ENCODE measurements around the gene EMX2.

The EMX2 gene

DNA sequence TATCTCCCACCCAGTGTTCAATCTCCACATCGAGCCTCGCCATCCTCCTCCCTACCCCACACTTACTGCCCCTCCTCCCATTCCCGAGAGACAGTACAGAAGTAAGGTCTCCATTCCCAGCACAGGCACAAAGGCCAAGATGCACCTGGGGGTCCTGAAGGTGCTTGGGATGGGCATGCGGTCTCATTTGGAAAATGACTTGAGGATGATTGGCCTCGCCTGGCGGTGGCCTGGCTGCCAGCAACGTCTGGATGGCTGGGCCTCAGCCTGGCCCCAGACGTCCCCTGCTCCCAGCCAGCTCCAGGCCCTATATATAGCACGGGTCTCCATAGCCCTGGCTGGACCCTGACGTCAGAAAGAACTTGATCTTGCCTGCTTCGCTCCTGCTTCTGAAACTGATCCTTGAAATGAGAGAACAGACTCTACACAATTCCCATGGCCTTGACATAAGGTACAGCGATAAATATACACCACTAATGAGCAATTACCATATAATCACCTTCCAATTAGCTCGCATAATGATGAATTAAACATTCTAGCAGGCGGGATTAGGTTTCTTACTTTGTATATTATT is 11.8 kb downstream of the EMX2 start:
- H3K4me3 ChIP-seq (ENCODE audit: low read depth, low read length), result no peak overlapping the region
- TF ChIP-seq, protein P1, sequence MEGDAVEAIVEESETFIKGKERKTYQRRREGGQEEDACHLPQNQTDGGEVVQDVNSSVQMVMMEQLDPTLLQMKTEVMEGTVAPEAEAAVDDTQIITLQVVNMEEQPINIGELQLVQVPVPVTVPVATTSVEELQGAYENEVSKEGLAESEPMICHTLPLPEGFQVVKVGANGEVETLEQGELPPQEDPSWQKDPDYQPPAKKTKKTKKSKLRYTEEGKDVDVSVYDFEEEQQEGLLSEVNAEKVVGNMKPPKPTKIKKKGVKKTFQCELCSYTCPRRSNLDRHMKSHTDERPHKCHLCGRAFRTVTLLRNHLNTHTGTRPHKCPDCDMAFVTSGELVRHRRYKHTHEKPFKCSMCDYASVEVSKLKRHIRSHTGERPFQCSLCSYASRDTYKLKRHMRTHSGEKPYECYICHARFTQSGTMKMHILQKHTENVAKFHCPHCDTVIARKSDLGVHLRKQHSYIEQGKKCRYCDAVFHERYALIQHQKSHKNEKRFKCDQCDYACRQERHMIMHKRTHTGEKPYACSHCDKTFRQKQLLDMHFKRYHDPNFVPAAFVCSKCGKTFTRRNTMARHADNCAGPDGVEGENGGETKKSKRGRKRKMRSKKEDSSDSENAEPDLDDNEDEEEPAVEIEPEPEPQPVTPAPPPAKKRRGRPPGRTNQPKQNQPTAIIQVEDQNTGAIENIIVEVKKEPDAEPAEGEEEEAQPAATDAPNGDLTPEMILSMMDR (IDR thresholded peaks at IDR 0.05; ENCODE audit: low read depth, low read length), result no peak

DNA sequence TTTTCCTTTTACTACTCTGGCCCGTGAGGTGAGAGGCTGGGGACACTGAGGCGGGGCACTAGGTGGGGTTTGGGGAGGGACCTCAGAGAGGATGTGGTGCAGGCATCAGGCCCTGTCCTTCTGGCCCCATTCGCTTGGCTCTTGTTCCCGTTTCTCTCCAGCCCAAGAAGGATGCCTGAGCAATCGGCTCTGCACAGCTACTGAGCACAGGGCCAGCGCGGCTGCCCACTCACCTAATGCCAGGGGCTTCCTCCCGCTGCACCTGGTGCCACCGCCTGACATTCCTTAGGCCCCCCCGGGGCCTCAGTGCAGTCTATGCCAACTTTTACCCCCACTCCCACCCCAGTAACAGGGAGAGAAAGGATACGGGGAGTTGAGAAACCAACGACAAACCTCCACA is 12.5 kb downstream of the EMX2 start:
- TF ChIP-seq, protein P1 (IDR thresholded peaks at IDR 0.05; ENCODE audit: low read depth, low read length), result no peak
- no peak overlapping the region for H3K4me3 ChIP-seq (ENCODE audit: low read depth, low read length)

DNA sequence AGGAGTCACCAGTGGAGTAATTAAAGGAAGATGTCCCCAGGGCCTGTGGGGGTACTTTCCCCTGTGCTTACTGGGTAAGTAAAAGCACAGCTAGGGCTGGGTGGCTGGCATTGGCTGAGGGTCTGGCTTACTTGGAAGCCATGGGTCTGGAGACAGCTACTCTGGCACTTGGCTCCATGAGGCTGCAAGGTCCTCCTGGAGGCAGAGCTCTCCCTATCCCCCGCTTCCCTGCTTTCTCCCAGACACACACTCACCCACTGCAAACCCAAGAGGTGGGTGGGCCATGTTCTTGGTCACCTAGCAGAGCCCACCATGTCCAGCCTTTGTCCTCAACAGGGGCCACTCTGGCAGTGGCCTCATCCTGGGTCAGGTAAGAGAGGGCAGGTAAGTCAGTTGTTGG is 13.3 kb downstream of the EMX2 start:
- H3K4me3 ChIP-seq (ENCODE audit: low read depth, low read length), result no peak overlapping the region
- TF ChIP-seq, protein P1 (IDR thresholded peaks at IDR 0.05; ENCODE audit: low read depth, low read length), result no peak

DNA sequence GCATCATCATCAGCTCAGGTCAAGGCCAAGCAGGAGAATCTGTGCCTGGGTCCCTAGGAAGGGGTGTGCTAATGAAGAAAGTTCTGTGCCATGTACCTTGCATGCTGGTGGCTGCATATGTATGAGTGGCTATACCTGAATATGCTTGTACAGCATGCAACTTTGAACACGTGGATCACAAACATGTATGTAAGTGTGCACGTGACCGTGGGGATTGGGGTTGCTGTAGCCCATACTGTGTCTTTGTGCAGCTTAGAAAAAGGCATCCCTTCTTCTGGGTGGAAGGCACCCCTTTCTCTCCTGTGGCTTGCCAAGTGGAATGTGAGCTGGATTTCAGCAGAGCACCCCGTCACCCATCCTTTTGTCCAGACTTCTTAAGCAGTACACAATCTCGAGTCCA is 13.8 kb downstream of the EMX2 start:
- TF ChIP-seq, protein P1 (IDR thresholded peaks at IDR 0.05; ENCODE audit: low read depth, low read length), result no peak
- H3K4me3 ChIP-seq (ENCODE audit: low read depth, low read length), result no peak overlapping the region

DNA sequence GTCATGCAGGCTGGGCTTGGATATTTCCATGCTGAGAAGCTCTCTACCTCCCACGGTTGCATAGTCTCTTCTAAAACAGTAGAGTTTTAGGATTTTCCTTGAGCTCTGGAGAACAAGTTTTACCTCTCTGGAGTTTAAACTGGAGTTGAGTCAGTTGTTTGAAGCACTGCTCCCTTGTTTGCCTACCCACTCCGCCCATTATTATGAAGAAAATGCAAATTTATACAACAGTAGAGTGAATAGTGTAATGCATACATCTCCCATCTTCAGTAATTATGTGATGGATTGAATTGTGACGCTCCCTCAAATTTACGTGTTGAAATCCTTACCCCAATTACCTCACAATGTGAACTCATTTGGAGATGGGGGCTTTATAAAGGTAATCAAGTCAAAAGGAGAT is 17.2 kb downstream of the EMX2 start:
- H3K4me3 ChIP-seq (ENCODE audit: low read depth, low read length), result no peak overlapping the region
- TF ChIP-seq, protein P1 (IDR thresholded peaks at IDR 0.05; ENCODE audit: low read depth, low read length), result no peak

DNA sequence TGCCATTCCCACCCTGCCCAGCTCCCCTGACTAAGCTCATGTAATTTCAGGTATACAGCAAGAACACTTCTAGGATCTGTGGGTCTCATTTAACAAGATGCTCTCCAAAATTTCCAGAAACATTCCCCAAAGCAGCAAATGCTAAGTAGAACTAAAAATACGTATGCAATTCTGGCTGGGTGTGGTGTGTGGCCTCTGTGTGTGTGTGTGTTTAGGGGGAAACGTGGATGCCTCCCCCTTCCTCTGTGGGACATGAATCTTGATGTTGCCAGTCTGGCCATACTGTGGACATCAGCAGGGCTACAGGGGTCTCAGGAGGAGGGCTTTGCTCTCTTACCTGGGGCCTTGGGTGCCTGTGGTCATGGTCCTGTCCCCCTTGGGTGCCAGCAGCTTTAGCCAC is 18.4 kb downstream of the EMX2 start:
- no peak overlapping the region for H3K4me3 ChIP-seq (ENCODE audit: low read depth, low read length)
- TF ChIP-seq, protein P1 (IDR thresholded peaks at IDR 0.05; ENCODE audit: low read depth, low read length), result no peak

DNA sequence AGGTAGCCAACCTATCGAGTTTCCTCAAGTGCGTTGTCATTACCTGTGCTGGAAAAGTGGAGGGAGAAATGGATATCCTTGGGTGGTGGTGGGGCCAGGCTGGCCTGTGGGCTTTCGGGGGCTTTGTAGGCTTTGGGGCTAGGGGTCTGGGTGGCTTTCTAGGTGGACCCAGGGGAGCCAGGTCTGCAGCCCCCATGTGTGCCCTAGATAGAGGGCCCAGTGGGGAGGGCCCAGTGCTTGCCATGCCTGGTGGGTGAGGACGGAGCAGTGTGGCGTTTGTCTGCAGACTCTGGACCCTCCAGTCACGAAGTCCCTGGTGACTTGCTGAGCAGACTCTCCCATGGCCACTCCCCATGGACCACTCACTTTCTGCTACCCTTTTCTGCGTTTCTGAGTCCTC is 19.7 kb downstream of the EMX2 start:
- TF ChIP-seq, protein P1 (IDR thresholded peaks at IDR 0.05; ENCODE audit: low read depth, low read length), result no peak
- no peak overlapping the region for H3K4me3 ChIP-seq (ENCODE audit: low read depth, low read length)
